NT2/D1 (cell line): ENCODE measurements around the gene PDE4B.

Source experiments
- DNase-seq: peaks from one replicate; pipeline ENCODE4 v3.0.0-alpha.2; 2011; ENCODE audit warnings: low read depth, low spot score
- H3K27me3 ChIP-seq: 2 replicates; pipeline ENCODE4 v1.6.0; 2011; ENCODE audit warnings: mild to moderate bottlenecking; ENCODE audit not compliant: insufficient read length, insufficient read depth
- H3K36me3 ChIP-seq: 2 replicates; pipeline ENCODE4 v1.6.1; 2011; ENCODE audit warnings: mild to moderate bottlenecking, low read length, mixed read lengths; ENCODE audit not compliant: insufficient read depth, insufficient read length
- H3K4me1 ChIP-seq: 2 replicates; pipeline ENCODE4 v1.5.1; 2011; ENCODE audit not compliant: insufficient read depth, insufficient read length
- H3K4me3 ChIP-seq: 2 replicates; pipeline ENCODE4 v1.5.1; 2011; ENCODE audit warnings: low read depth; ENCODE audit not compliant: insufficient read length
- H3K9ac ChIP-seq: 2 replicates; pipeline ENCODE4 v1.6.0; 2011; ENCODE audit warnings: low read depth; ENCODE audit not compliant: insufficient read length
- H3K9me3 ChIP-seq: 2 replicates; pipeline ENCODE4 v1.5.1; 2011; ENCODE audit warnings: mild to moderate bottlenecking, low read length; ENCODE audit not compliant: insufficient read depth
- SUZ12 ChIP-seq: IDR thresholded peaks from 2 replicates; pipeline ENCODE4 v1.6.1; 2011; ENCODE audit not compliant: insufficient read length, insufficient read depth; ENCODE audit errors: extremely low read depth
- YY1 ChIP-seq: IDR thresholded peaks from 2 replicates; pipeline ENCODE4 v1.6.1; 2011; ENCODE audit not compliant: insufficient read length, insufficient read depth
- ZNF274 ChIP-seq: IDR thresholded peaks from 2 replicates; pipeline ENCODE4 v1.6.1; 2011; ENCODE audit warnings: mild to moderate bottlenecking, low read depth, low read length

PDE4B gene

DNA sequence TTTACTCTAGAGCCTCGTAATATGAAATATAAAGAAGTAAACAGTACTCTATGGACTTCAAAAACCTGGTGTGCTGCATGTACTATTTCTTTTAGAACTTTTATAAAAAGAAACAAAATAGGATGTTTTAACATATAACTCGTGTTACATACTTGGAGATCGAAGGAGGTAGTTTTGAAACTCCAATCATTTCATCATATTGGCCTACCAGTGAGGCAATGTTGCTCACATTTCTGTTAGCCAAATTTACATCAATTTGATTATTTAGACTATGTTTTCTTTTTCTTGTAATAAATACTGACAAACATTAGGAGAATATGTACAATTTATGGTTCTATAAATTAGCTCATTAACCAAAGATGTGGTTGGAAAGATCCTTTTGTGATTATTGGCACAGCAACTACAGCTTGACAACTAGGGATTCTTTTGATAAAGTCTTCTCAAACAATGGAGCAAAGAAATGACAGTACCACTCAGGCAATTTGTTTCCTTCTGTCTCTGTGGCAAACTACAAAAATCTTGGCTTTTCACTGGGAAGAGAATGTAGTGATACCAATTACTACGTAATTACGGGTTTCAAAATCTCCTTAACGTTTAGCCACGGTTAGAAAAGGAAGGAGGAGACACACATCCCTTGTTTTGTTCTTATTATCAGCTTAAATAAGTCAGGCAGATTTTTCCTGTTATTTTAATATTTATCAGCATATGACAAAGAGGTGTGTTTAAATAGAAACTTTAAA, 474.7 kb downstream of the PDE4B start:
- H3K4me1 ChIP-seq, result no peaks in the 10 kb centered on the region
- no peak for TF ChIP-seq SUZ12
- TF ChIP-seq YY1, result no peak
- TF ChIP-seq ZNF274, result no peak
- H3K9ac ChIP-seq, result no peak overlapping the region
- DNase-seq, result no peak
- no peaks in the 10 kb centered on the region for H3K27me3 ChIP-seq
- no peak overlapping the region for H3K4me3 ChIP-seq
- no peaks in the 10 kb centered on the region for H3K9me3 ChIP-seq
- H3K36me3 ChIP-seq, result no peaks in the 10 kb centered on the region

DNA sequence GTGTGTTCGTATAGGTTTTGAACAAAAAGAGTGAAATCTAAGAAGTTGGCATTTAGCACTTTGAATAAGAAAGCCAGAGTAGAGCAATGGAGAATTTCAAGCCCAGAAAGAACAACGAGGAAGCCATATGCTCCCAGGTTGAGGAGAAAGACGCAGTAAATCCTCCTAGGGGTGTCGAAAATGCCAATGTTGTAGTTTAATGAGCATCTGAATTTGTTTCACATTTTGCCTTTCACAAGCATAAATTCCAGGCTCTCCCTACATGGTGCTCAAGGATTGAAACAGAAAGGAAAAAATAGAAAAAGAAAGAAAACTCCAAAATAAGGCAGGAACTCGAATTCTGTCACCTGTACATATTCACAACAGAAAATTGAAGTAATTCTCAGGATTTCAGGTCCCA, 476.5 kb downstream of the PDE4B start:
- Histone ChIP-seq H3K9me3 (no peaks in the 10 kb centered on the region), H3K9ac (no peak overlapping the region), H3K4me3 (no peak overlapping the region), H3K4me1 (no peaks in the 10 kb centered on the region), H3K36me3 (no peaks in the 10 kb centered on the region), H3K27me3 (no peaks in the 10 kb centered on the region)
- DNase-seq, result no peak
- no peak for TF ChIP-seq YY1
- TF ChIP-seq ZNF274, result no peak
- no peak for TF ChIP-seq SUZ12

DNA sequence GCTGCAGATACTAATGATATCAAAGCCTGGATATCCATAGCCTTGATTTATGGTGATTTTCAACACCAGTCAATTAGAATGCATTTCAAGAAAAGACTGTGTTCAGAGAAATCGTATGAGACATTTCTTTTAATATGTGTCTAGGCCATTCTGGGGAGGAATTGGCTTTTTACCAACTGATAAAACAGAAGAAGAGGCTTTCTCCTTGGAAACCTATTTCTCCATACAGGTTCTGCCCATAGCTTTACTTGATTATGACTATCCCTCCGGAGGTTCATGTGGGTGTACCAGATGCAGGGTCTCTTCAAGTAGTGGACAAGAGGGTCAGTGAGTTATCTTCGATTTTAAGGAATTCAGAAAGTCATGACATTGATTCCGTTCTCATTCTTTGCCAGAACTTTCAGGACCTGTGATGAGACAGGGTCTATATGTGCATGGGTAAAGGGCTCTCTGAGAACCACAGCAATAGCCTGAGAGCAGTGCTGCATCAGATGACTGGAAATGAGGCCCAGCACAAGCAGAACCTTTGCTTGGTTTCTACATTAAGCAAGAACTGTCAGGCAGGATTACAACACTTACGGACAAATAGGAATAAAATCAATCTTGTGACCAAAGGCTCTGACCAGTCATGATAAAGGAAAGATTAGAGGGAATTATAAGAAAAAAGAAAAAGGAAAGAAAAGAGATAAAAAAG, 477.6 kb downstream of the PDE4B start:
- H3K27me3 ChIP-seq, result no peaks in the 10 kb centered on the region
- no peaks in the 10 kb centered on the region for H3K36me3 ChIP-seq
- H3K9me3 ChIP-seq, result no peaks in the 10 kb centered on the region
- H3K4me3 ChIP-seq, result no peak overlapping the region
- no peaks in the 10 kb centered on the region for H3K4me1 ChIP-seq
- no peak for DNase-seq
- no peak overlapping the region for H3K9ac ChIP-seq
- TF ChIP-seq SUZ12 (no peak), YY1 (no peak), ZNF274 (no peak)

DNA sequence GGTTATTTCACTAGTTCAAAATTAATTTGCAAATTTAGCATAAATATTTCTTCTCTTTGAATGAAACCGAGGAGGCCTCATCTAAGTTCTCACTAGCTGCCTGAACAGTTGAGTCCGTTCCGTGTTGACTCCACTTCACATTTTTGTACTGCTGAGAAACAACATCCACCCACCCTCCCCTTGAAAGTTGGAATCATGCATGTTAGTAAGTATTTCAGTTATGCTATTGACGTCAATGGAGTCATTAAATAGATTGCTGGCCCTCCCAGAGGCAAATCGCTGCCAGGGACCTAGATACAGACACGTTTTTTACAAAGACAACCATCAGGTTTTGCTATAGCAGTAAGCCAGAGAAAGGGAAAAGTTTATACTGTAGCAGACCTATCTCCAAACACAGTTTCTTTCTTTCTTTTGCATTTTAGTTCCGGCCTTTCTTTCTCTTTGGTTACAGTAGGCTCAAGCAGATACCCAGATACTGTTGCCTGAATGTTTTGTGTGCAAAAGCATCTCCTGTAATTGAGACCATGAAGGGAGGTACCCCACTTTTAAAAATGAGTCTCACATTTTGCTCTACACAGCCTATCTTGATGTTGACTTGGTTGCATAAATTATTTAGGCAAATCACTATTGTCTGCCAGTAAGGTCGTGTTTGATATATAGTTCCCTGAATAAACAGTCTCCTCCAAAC, 478.7 kb downstream of the PDE4B start:
- no peak overlapping the region for H3K4me3 ChIP-seq
- TF ChIP-seq YY1 (no peak), SUZ12 (no peak), ZNF274 (no peak)
- H3K4me1 ChIP-seq, result no peaks in the 10 kb centered on the region
- H3K27me3 ChIP-seq, result no peaks in the 10 kb centered on the region
- H3K9ac ChIP-seq, result no peak overlapping the region
- H3K36me3 ChIP-seq, result no peaks in the 10 kb centered on the region
- DNase-seq, result peak; percentile 43
- no peaks in the 10 kb centered on the region for H3K9me3 ChIP-seq

DNA sequence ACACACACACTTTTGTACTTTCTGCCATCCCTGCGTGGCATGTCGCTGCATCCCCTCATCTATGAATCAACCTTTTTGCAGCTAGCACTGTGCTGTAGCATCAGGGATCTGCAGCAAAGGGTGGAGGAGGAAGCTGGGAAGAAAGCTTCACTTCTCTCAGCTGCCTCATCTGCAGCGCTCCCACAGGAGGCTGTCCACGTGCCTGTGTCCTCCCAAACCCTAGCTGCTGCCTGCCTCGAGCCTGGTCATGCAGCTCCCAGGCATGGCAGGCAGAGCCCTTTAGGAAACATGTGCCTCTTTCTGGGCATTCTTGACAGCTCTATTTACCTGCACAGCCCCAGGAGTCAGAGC, 479.2 kb downstream of the PDE4B start:
- TF ChIP-seq SUZ12, result no peak
- TF ChIP-seq ZNF274, result no peak
- TF ChIP-seq YY1, result no peak
- no peak for DNase-seq
- H3K36me3 ChIP-seq, result no peaks in the 10 kb centered on the region
- no peaks in the 10 kb centered on the region for H3K9me3 ChIP-seq
- H3K9ac ChIP-seq, result no peak overlapping the region
- no peaks in the 10 kb centered on the region for H3K27me3 ChIP-seq
- no peak overlapping the region for H3K4me3 ChIP-seq
- no peaks in the 10 kb centered on the region for H3K4me1 ChIP-seq

DNA sequence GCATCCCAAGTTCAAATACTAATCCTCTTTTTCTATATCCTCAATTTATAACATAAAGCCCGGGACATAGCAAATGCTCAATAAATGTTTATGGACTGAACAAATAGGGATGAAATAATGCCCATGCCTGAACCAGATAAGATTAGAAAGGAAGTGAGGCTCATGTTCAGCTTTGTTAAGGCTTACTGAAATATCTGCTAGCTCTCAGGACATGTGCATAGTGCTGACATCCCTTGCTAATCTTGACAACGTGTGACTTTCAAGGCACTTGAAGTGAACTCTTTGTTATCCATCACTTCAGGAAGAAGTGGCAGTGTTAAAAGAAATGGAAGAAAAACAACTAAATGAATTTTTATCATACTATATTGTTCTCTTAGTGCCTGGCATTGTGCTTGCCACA, 481.0 kb downstream of the PDE4B start:
- DNase-seq, result no peak
- H3K9me3 ChIP-seq, result no peaks in the 10 kb centered on the region
- no peak overlapping the region for H3K4me3 ChIP-seq
- no peak overlapping the region for H3K9ac ChIP-seq
- no peaks in the 10 kb centered on the region for H3K27me3 ChIP-seq
- H3K4me1 ChIP-seq, result no peaks in the 10 kb centered on the region
- TF ChIP-seq YY1, result no peak
- TF ChIP-seq SUZ12, result no peak
- no peak for TF ChIP-seq ZNF274
- no peaks in the 10 kb centered on the region for H3K36me3 ChIP-seq

DNA sequence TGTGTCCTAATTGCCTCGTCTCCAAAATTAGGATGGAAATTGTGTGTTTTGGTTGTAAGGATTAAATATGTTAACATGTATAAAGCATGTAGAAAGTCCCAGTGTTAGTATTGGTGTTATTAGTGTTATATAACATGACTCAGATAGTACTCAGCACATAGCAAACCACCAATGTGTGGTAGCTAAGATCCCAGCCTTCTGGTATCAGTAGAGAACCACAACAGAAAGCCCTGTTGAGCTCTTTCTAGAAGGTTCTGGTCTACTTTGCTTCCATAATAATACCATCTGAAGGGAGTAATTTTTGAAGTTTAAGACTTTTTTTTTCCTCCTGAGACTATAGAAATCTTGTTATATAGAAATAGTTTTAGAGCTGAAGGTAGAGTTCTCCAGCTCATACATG, 481.9 kb downstream of the PDE4B start:
- Histone ChIP-seq H3K4me3 (no peak overlapping the region), H3K9ac (no peak overlapping the region), H3K27me3 (no peaks in the 10 kb centered on the region), H3K9me3 (no peaks in the 10 kb centered on the region), H3K4me1 (no peaks in the 10 kb centered on the region), H3K36me3 (no peaks in the 10 kb centered on the region)
- TF ChIP-seq YY1, result no peak
- no peak for TF ChIP-seq ZNF274
- TF ChIP-seq SUZ12, result no peak
- DNase-seq, result no peak
